Fibroblast of pulmonary artery (primary cell): ENCODE data around the gene HLA-DRA.
A peak's percentile ranks its signal among the peaks of the same experiment; 100 is the strongest.
"Not testable (repeated sequence)": the region's sequence is repeated elsewhere in the genome, so short reads cannot be mapped to it uniquely, and the experiment has no call there.

Experiments used
- DNase-seq: peaks from one replicate; pipeline ENCODE4 v3.0.0-alpha.2; 2010; ENCODE audit warnings: low read depth
- H3K4me3 ChIP-seq: replicated peaks from 2 replicates; pipeline ENCODE4 v1.5.1; 2011; ENCODE audit warnings: low read depth, mild to moderate bottlenecking, control low read depth, low read length, moderate library complexity
- TF ChIP-seq, protein P1 (sequence below): IDR thresholded peaks from 2 replicates; pipeline ENCODE4 v1.5.1; 2011; ENCODE audit warnings: mild to moderate bottlenecking, control low read depth, low read length, inconsistent platforms; ENCODE audit errors: missing control alignments

The HLA-DRA gene

GRCh38 chr6:32427934-32428474 lies 11.7 kb upstream of the HLA-DRA start:
- DNase-seq: no peak
- no peak overlapping the region for H3K4me3 ChIP-seq
- TF ChIP-seq, protein P1, sequence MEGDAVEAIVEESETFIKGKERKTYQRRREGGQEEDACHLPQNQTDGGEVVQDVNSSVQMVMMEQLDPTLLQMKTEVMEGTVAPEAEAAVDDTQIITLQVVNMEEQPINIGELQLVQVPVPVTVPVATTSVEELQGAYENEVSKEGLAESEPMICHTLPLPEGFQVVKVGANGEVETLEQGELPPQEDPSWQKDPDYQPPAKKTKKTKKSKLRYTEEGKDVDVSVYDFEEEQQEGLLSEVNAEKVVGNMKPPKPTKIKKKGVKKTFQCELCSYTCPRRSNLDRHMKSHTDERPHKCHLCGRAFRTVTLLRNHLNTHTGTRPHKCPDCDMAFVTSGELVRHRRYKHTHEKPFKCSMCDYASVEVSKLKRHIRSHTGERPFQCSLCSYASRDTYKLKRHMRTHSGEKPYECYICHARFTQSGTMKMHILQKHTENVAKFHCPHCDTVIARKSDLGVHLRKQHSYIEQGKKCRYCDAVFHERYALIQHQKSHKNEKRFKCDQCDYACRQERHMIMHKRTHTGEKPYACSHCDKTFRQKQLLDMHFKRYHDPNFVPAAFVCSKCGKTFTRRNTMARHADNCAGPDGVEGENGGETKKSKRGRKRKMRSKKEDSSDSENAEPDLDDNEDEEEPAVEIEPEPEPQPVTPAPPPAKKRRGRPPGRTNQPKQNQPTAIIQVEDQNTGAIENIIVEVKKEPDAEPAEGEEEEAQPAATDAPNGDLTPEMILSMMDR: no peak

DNA sequence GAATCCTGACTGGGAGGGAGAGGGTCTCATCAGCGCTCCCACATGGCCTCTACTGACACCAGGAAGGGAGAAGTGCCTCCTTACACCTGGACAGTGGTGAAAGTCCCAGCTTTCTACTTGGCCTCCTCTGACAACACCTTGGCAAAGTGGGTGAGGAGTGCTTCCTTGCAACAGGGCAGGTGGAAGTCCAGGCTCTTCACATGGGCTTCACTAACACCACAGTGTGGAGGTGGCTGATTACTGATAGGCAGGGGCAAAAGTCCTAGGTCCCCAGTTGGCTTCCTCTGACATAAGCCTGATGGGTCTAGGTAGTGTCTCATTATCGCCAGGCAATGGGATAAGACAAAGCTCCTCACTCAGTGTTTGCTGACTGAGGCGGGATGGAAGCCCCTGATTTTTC lies 9.5 kb upstream of the HLA-DRA start:
- TF ChIP-seq, protein P1: no peak
- H3K4me3 ChIP-seq: no peak overlapping the region
- no peak for DNase-seq

DNA sequence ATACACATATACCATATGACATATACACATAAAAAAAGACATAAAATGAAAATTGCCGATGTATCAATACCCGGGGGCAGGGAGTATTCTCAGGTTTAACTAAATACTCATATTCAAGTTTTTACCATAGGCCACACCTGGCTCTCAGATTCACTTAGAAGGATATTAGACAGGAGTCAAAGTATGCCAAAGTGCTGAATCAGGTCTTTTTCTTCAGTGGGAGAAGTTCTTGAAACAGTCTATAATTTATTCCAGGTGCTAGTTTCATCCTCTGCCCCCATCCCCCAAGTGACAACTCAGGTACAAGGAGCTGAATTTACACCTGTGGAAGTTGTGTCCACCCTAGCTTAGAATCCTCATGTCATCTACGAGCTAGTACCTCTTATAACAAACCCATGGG lies 8.5 kb upstream of the HLA-DRA start:
- TF ChIP-seq, protein P1: no peak
- no peak for DNase-seq
- H3K4me3 ChIP-seq: no peak overlapping the region

- no peak overlapping the region for H3K4me3 ChIP-seq
- DNase-seq: peak; percentile 55
- TF ChIP-seq, protein P1: peak; percentile 37
These were observed 7.6 kb upstream of the HLA-DRA start for GRCh38 chr6:32432050-32432450.

- DNase-seq, H3K4me3 ChIP-seq: not testable (repeated sequence)
These were observed 5.7 kb upstream of the HLA-DRA start for GRCh38 chr6:32433950-32434349.

DNA sequence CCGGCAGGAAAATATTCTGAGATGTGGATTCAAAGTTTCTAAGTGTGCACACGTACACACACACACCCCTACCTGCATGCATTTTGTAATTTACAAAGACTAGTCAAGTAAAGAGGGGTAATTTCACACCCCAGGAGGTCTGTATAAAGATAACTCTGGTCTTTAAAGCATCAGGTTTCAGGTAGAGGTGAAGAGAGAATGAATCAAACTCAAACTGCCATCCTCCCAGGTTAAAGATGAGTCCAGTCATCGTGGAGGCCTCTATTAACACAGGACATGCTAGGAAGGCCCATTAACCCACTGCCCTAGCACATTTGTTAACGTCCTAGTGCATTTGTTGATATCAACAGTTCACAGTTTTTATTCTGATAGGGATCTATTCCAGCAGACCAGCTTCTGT lies 3.5 kb upstream of the HLA-DRA start:
- no peak overlapping the region for H3K4me3 ChIP-seq
- TF ChIP-seq, protein P1: no peak
- no peak for DNase-seq

DNA sequence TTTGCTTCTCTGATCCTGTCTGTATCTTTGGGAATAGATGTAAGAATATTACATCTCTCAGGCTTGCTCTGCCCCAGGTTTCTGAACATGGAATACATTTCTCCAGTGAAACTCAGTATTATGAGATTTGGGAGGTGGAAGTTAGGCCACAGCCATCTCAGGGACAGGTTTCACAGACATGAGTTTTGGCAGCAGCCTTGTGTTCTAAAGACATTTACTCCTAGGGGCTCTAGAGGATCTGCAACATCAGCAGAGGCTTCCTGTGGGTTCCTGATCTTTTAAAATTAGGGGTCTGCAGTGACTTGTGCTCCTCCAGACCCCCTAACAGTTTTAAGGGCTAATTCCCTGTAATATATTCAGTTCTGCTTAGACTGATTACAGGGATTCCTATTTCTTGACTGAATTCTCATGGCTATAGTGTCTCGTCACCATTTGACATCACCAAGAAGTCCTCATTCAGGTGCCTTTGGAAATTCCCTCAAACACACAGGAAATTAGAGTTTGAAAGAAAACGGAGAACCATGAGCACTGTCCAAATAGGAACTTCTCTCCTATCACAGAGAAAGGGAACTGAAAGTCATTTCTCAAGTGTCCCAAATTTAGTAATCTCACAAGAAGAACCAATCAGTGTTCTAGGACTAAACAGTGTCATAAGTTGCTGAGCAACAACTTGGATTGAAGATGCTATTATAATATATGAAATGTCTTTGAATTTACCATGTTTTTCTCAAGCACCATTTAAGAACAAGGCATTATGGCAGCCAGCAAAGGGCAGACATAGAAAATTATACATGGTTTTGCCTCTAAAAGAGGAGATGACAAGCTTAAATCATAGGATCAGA lies 2.5 kb upstream of the HLA-DRA start:
- TF ChIP-seq, protein P1: no peak
- DNase-seq: peak; percentile 31
- no peak overlapping the region for H3K4me3 ChIP-seq
